Measurements from ENCODE around the gene RHO.
"Not testable (repeated sequence)": the region's sequence is repeated elsewhere in the genome, so short reads cannot be mapped to it uniquely, and the experiment has no call there.

RHO gene

GRCh38 chr3:129486664-129487035 is 41.8 kb upstream of the RHO start:
- no peak overlapping the region for H3K4me3 ChIP-seq (ENCODE audit: low read depth, low read length)
- no peak for TF ChIP-seq CTCF (IDR thresholded peaks at IDR 0.05; ENCODE audit: low read depth, low read length)
- in situ Hi-C loops (cut with HindIII; ENCODE audit: low sequenced_read_pairs), result no loop called here

GRCh38 chr3:129487183-129487867 is 41.1 kb upstream of the RHO start:
- in situ Hi-C loops (cut with HindIII; ENCODE audit: low sequenced_read_pairs), result no loop called here
- H3K4me3 ChIP-seq (ENCODE audit: low read depth, low read length), result no peak overlapping the region
- DNase-seq (ENCODE audit: low read depth, low spot score), result no peak
- no peak for TF ChIP-seq CTCF (IDR thresholded peaks at IDR 0.05; ENCODE audit: low read depth, low read length)

More at GRCh38 chr3:129486664-129487035, 41.8 kb upstream of the RHO start:
- no peak for DNase-seq (ENCODE audit: low read depth, low spot score)

GRCh38 chr3:129487868-129488335 is 40.5 kb upstream of the RHO start:
- H3K4me3 ChIP-seq (ENCODE audit: low read depth, low read length); DNase-seq (ENCODE audit: low read depth, low spot score); in situ Hi-C loops (cut with HindIII; ENCODE audit: low sequenced_read_pairs): not testable (repeated sequence)

GRCh38 chr3:129489258-129489657 is 39.2 kb upstream of the RHO start:
- in situ Hi-C loops (cut with HindIII; ENCODE audit: low sequenced_read_pairs), result not testable (repeated sequence)

GRCh38 chr3:129490273-129490675 is 38.2 kb upstream of the RHO start:
- peak; percentile 91 for TF ChIP-seq CTCF (IDR thresholded peaks at IDR 0.05; ENCODE audit: low read depth, low read length)
- H3K4me3 ChIP-seq (ENCODE audit: low read depth, low read length), result no peak overlapping the region
- in situ Hi-C loops (cut with HindIII; ENCODE audit: low sequenced_read_pairs), result no loop called here
- peak; percentile 89 for DNase-seq (ENCODE audit: low read depth, low spot score)

More at GRCh38 chr3:129489258-129489657, 39.2 kb upstream of the RHO start:
- not testable (repeated sequence) for H3K4me3 ChIP-seq (ENCODE audit: low read depth, low read length); DNase-seq (ENCODE audit: low read depth, low spot score)

GRCh38 chr3:129491077-129491476 is 37.4 kb upstream of the RHO start:
- H3K4me3 ChIP-seq (ENCODE audit: low read depth, low read length); DNase-seq (ENCODE audit: low read depth, low spot score); in situ Hi-C loops (cut with HindIII; ENCODE audit: low sequenced_read_pairs): not testable (repeated sequence)

- DNase-seq (ENCODE audit: low read depth, low spot score), result no peak
- H3K4me3 ChIP-seq (ENCODE audit: low read depth, low read length), result no peak overlapping the region
- TF ChIP-seq CTCF (IDR thresholded peaks at IDR 0.05; ENCODE audit: low read depth, low read length), result no peak
- in situ Hi-C loops (cut with HindIII; ENCODE audit: low sequenced_read_pairs), result no loop called here
These were observed 36.6 kb upstream of the RHO start for GRCh38 chr3:129491794-129492193.

- in situ Hi-C loops (cut with HindIII; ENCODE audit: low sequenced_read_pairs), result no loop called here
- DNase-seq (ENCODE audit: low read depth, low spot score), result no peak
- no peak for TF ChIP-seq CTCF (IDR thresholded peaks at IDR 0.05; ENCODE audit: low read depth, low read length)
- no peak overlapping the region for H3K4me3 ChIP-seq (ENCODE audit: low read depth, low read length)
These were observed 35.7 kb upstream of the RHO start for GRCh38 chr3:129492691-129493090.
